ENCODE results near the gene CYB561A3. TPM values are rescaled to one million over a fixed set of nuclear protein-coding genes. Genes with fewer than 3 reads are reported as not detected.

Gene CYB561A3
- total RNA-seq, 1 experiment from 2014 or later = 16.2 TPM

- H3K27me3 ChIP-seq (ENCODE audit: control insufficient read depth, insufficient read depth, low read length) = no peaks in the 10 kb centered on the region
- no peak overlapping the region for H3K4me3 ChIP-seq (ENCODE audit: insufficient read depth, low read depth, low read length)
- no peak for DNase-seq
- peaks cover 2% of the 10 kb centered on the region; the same call in 1 of the 2 replicates for H3K36me3 ChIP-seq (replicated peaks; ENCODE audit: control insufficient read depth, insufficient read depth, low read length)
Observed at GRCh38 chr11:61378713-61379313, 17.1 kb upstream of the CYB561A3 start.

- Histone ChIP-seq H3K36me3 (replicated peaks; ENCODE audit: control insufficient read depth, insufficient read depth, low read length) (peaks cover 2% of the 10 kb centered on the region; the same call in 1 of the 2 replicates), H3K4me3 (ENCODE audit: insufficient read depth, low read depth, low read length) (no peak overlapping the region), H3K27me3 (ENCODE audit: control insufficient read depth, insufficient read depth, low read length) (no peaks in the 10 kb centered on the region)
- DNase-seq = no peak
Observed at GRCh38 chr11:61377461-61378160, 15.9 kb upstream of the CYB561A3 start.

GRCh38 chr11:61375761-61376108 is 14.1 kb upstream of the CYB561A3 start:
- no peaks in the 10 kb centered on the region for H3K27me3 ChIP-seq (ENCODE audit: control insufficient read depth, insufficient read depth, low read length)
- no peak for DNase-seq
- no peak overlapping the region for H3K4me3 ChIP-seq (ENCODE audit: insufficient read depth, low read depth, low read length)
- peaks cover 2% of the 10 kb centered on the region; the same call in 1 of the 2 replicates for H3K36me3 ChIP-seq (replicated peaks; ENCODE audit: control insufficient read depth, insufficient read depth, low read length)

GRCh38 chr11:61372659-61373420 is 11.2 kb upstream of the CYB561A3 start:
- no peak overlapping the region for H3K4me3 ChIP-seq (ENCODE audit: insufficient read depth, low read depth, low read length)
- DNase-seq = no peak
- peaks cover 9% of the 10 kb centered on the region for H3K36me3 ChIP-seq (replicated peaks; ENCODE audit: control insufficient read depth, insufficient read depth, low read length)
- no peaks in the 10 kb centered on the region for H3K27me3 ChIP-seq (ENCODE audit: control insufficient read depth, insufficient read depth, low read length)

GRCh38 chr11:61370349-61371005 is 8.8 kb upstream of the CYB561A3 start:
- H3K36me3 ChIP-seq (replicated peaks; ENCODE audit: control insufficient read depth, insufficient read depth, low read length) = peaks cover 22% of the 10 kb centered on the region

GRCh38 chr11:61369372-61370348 is 8.0 kb upstream of the CYB561A3 start:
- H3K27me3 ChIP-seq (ENCODE audit: control insufficient read depth, insufficient read depth, low read length) = no peaks in the 10 kb centered on the region
- H3K36me3 ChIP-seq (replicated peaks; ENCODE audit: control insufficient read depth, insufficient read depth, low read length) = peaks cover 22% of the 10 kb centered on the region
- DNase-seq = no peak
- no peak overlapping the region for H3K4me3 ChIP-seq (ENCODE audit: insufficient read depth, low read depth, low read length)

More at GRCh38 chr11:61370349-61371005, 8.8 kb upstream of the CYB561A3 start:
- Histone ChIP-seq H3K4me3 (ENCODE audit: insufficient read depth, low read depth, low read length) (no peak overlapping the region), H3K27me3 (ENCODE audit: control insufficient read depth, insufficient read depth, low read length) (no peaks in the 10 kb centered on the region)
- DNase-seq = no peak

GRCh38 chr11:61368646-61369045 is 7.0 kb upstream of the CYB561A3 start:
- H3K36me3 ChIP-seq (replicated peaks; ENCODE audit: control insufficient read depth, insufficient read depth, low read length) = peaks cover 29% of the 10 kb centered on the region
- H3K4me3 ChIP-seq (ENCODE audit: insufficient read depth, low read depth, low read length) = no peak overlapping the region
- no peak for DNase-seq
- no peaks in the 10 kb centered on the region for H3K27me3 ChIP-seq (ENCODE audit: control insufficient read depth, insufficient read depth, low read length)

GRCh38 chr11:61367406-61367805 is 5.7 kb upstream of the CYB561A3 start:
- Histone ChIP-seq H3K4me3 (ENCODE audit: insufficient read depth, low read depth, low read length) (no peak overlapping the region), H3K36me3 (replicated peaks; ENCODE audit: control insufficient read depth, insufficient read depth, low read length) (peaks cover 30% of the 10 kb centered on the region), H3K27me3 (ENCODE audit: control insufficient read depth, insufficient read depth, low read length) (no peaks in the 10 kb centered on the region)
- no peak for DNase-seq

GRCh38 chr11:61364012-61364675 is 2.5 kb upstream of the CYB561A3 start:
- Histone ChIP-seq H3K27me3 (ENCODE audit: control insufficient read depth, insufficient read depth, low read length) (no peaks in the 10 kb centered on the region), H3K4me3 (ENCODE audit: insufficient read depth, low read depth, low read length) (no peak overlapping the region), H3K36me3 (replicated peaks; ENCODE audit: control insufficient read depth, insufficient read depth, low read length) (peaks cover 29% of the 10 kb centered on the region)
- DNase-seq = no peak

GRCh38 chr11:61362542-61362875 is 827 bp upstream of the CYB561A3 start:
- H3K27me3 ChIP-seq (ENCODE audit: control insufficient read depth, insufficient read depth, low read length) = no peaks in the 10 kb centered on the region
- H3K4me3 ChIP-seq (ENCODE audit: insufficient read depth, low read depth, low read length) = peak overlapping the region; percentile 93
- peaks cover 22% of the 10 kb centered on the region for H3K36me3 ChIP-seq (replicated peaks; ENCODE audit: control insufficient read depth, insufficient read depth, low read length)
- peak; percentile 63 for DNase-seq

GRCh38 chr11:61361237-61361740 is 393 bp downstream of the CYB561A3 start:
- no peak for DNase-seq
- H3K27me3 ChIP-seq (ENCODE audit: control insufficient read depth, insufficient read depth, low read length) = no peaks in the 10 kb centered on the region
- H3K36me3 ChIP-seq (replicated peaks; ENCODE audit: control insufficient read depth, insufficient read depth, low read length) = peaks cover 14% of the 10 kb centered on the region
- H3K4me3 ChIP-seq (ENCODE audit: insufficient read depth, low read depth, low read length) = peak overlapping the region; percentile 93

GRCh38 chr11:61359516-61359915 is 2.2 kb downstream of the CYB561A3 start:
- DNase-seq = no peak
- Histone ChIP-seq H3K27me3 (ENCODE audit: control insufficient read depth, insufficient read depth, low read length) (no peaks in the 10 kb centered on the region), H3K4me3 (ENCODE audit: insufficient read depth, low read depth, low read length) (no peak overlapping the region), H3K36me3 (replicated peaks; ENCODE audit: control insufficient read depth, insufficient read depth, low read length) (peaks cover 6% of the 10 kb centered on the region)

GRCh38 chr11:61358566-61358965 is 3.1 kb downstream of the CYB561A3 start:
- H3K4me3 ChIP-seq (ENCODE audit: insufficient read depth, low read depth, low read length) = no peak overlapping the region
- no peak for DNase-seq

More at GRCh38 chr11:61358566-61358965, 3.1 kb downstream of the CYB561A3 start:
- Histone ChIP-seq H3K27me3 (ENCODE audit: control insufficient read depth, insufficient read depth, low read length) (no peaks in the 10 kb centered on the region), H3K36me3 (replicated peaks; ENCODE audit: control insufficient read depth, insufficient read depth, low read length) (peaks cover 1% of the 10 kb centered on the region; the same call in 1 of the 2 replicates)
